Measurements from ENCODE around the gene AFAP1L1. TPM values are rescaled to one million over a fixed set of nuclear protein-coding genes. Genes with fewer than 3 reads are reported as not detected.

Gene AFAP1L1
- total and polyA plus RNA-seq, 4 donors, result 2.1 to 11.6 (median 4.0) TPM

GRCh38 chr5:149364719-149365118 lies 93.1 kb downstream of the AFAP1L1 start:
- Histone ChIP-seq H3K27me3 (ENCODE audit: control insufficient read depth in 4 of 4, insufficient read depth in 4 of 4, low read length in 3 of 4) (no peaks in the 10 kb centered on the region), H3K36me3 (ENCODE audit: control insufficient read depth in 4 of 4, insufficient read depth in 3 of 4, low read depth in 1 of 4, low read length in 3 of 4) (no peaks in the 10 kb centered on the region), H3K4me1 (ENCODE audit: control insufficient read depth in 4 of 4, insufficient read depth in 4 of 4, low read length in 3 of 4) (no peaks in the 10 kb centered on the region), H3K4me3 (ENCODE audit: low read depth in 1 of 3, low read length in 3 of 3) (no peak overlapping the region), H3K27ac (ENCODE audit: low read depth in 1 of 2, low read length in 2 of 2) (no peak overlapping the region), H3K9me3 (ENCODE audit: control insufficient read depth in 4 of 4, low read length in 3 of 4) (no peaks in the 10 kb centered on the region), H3K9ac (ENCODE audit: low read depth in 1 of 2, low read length in 2 of 2) (no peak overlapping the region)
- WGBS, result 95% methylated on average over 2 of the region's 2 CpGs
- TF ChIP-seq JUND (IDR thresholded peaks at IDR 0.05), result no peak
- no peak for TF ChIP-seq YY1 (IDR thresholded peaks at IDR 0.05)
- no peak for TF ChIP-seq HNF4A (conservative IDR thresholded peaks at IDR 0.05)
- TF ChIP-seq FOXA2 (IDR thresholded peaks at IDR 0.05), result no peak
- no peak for TF ChIP-seq RAD21 (IDR thresholded peaks at IDR 0.05)
- no peak for TF ChIP-seq RXRA (IDR thresholded peaks at IDR 0.05)
- TF ChIP-seq NR2F2 (IDR thresholded peaks at IDR 0.05), result no peak
- TF ChIP-seq ATF3 (IDR thresholded peaks at IDR 0.05), result no peak
- TF ChIP-seq GABPA (IDR thresholded peaks at IDR 0.05 in 1 of 2, conservative IDR thresholded peaks at IDR 0.05 in 1 of 2), result no peak
- DNase-seq (ENCODE audit: low spot score), result no peak

- no peaks in the 10 kb centered on the region for H3K4me1 ChIP-seq (ENCODE audit: control insufficient read depth in 4 of 4, insufficient read depth in 4 of 4, low read length in 3 of 4)
- H3K9me3 ChIP-seq (ENCODE audit: control insufficient read depth in 4 of 4, low read length in 3 of 4), result no peaks in the 10 kb centered on the region
- no peak for DNase-seq (ENCODE audit: low spot score)
- no peaks in the 10 kb centered on the region for H3K27me3 ChIP-seq (ENCODE audit: control insufficient read depth in 4 of 4, insufficient read depth in 4 of 4, low read length in 3 of 4)
- H3K36me3 ChIP-seq (ENCODE audit: control insufficient read depth in 4 of 4, insufficient read depth in 3 of 4, low read depth in 1 of 4, low read length in 3 of 4), result no peaks in the 10 kb centered on the region
- WGBS, result 96% methylated on average over 6 of the region's 6 CpGs
- H3K27ac ChIP-seq (ENCODE audit: low read depth in 1 of 2, low read length in 2 of 2), result no peak overlapping the region
- H3K4me3 ChIP-seq (ENCODE audit: low read depth in 1 of 3, low read length in 3 of 3), result no peak overlapping the region
- no peak for TF ChIP-seq YY1 (IDR thresholded peaks at IDR 0.05)
- no peak for TF ChIP-seq TAF1 (conservative IDR thresholded peaks at IDR 0.05)
- no peak for TF ChIP-seq EGR1 (IDR thresholded peaks at IDR 0.05; ENCODE audit: low read depth in 2 of 2)
- TF ChIP-seq JUND (IDR thresholded peaks at IDR 0.05), result no peak
- no peak for TF ChIP-seq REST (IDR thresholded peaks at IDR 0.05)
- TF ChIP-seq RXRA (IDR thresholded peaks at IDR 0.05), result no peak
- no peak for TF ChIP-seq ZBTB33 (IDR thresholded peaks at IDR 0.05)
- TF ChIP-seq HNF4G (IDR thresholded peaks at IDR 0.05), result no peak
- no peak for TF ChIP-seq ATF3 (IDR thresholded peaks at IDR 0.05)
- TF ChIP-seq RAD21 (IDR thresholded peaks at IDR 0.05), result no peak
- TF ChIP-seq FOXA1 (IDR thresholded peaks at IDR 0.05), result no peak
- TF ChIP-seq GABPA (IDR thresholded peaks at IDR 0.05 in 1 of 2, conservative IDR thresholded peaks at IDR 0.05 in 1 of 2), result no peak
- TF ChIP-seq FOXA2 (IDR thresholded peaks at IDR 0.05), result no peak
- no peak for TF ChIP-seq CTCF (IDR thresholded peaks at IDR 0.05; ENCODE audit: low read depth, low read length, missing input control)
- TF ChIP-seq HNF4A (conservative IDR thresholded peaks at IDR 0.05), result no peak
- no peak for TF ChIP-seq SP1 (IDR thresholded peaks at IDR 0.05)
- no peak for TF ChIP-seq MAX (IDR thresholded peaks at IDR 0.05)
- TF ChIP-seq NR2F2 (IDR thresholded peaks at IDR 0.05), result no peak
- no peak overlapping the region for H3K9ac ChIP-seq (ENCODE audit: low read depth in 1 of 2, low read length in 2 of 2)
Measured at GRCh38 chr5:149365418-149365817, 93.8 kb downstream of the AFAP1L1 start.

Data from liver (tissue), 9 donors.